Body of pancreas (tissue), 4 donors: ENCODE data around the gene CAV1. TPM values are rescaled to one million over a fixed set of nuclear protein-coding genes. Genes with fewer than 3 reads are reported as not detected.

Experiments used
- ATAC-seq: fragments of 150-250 bp; one replicate; pipeline ENCODE4 v1.9.1; 2016
- DNase-seq, 4 donors: peaks; one replicate each; pipeline ENCODE4 v3.0.0-alpha.2; 2019
- H3K27ac ChIP-seq, 4 donors: fragments of 200-600 bp; sonication (generic); 1 replicate in 3 of 4; 2 replicates in 1 of 4; pipeline versions ENCODE4 v1.5.1 to v1.6.1; 2016 to 2019; ENCODE audit warnings: mild to moderate bottlenecking in 1 of 4, mixed read lengths in 1 of 4, moderate library complexity in 1 of 4
- H3K27me3 ChIP-seq, 2 donors: fragments of 200-600 bp; sonication (generic); one replicate each; pipeline ENCODE4 v1.6.0; 2016; ENCODE audit warnings: mild to moderate bottlenecking in 1 of 2
- H3K36me3 ChIP-seq, 2 donors: fragments of 200-600 bp; sonication (generic); replicated peaks in 1 of 2; 2 replicates each; pipeline ENCODE4 v1.5.1; 2016; ENCODE audit warnings: low read depth in 2 of 2; ENCODE audit not compliant: insufficient read depth in 1 of 2
- H3K4me1 ChIP-seq: fragments of 200-600 bp; sonication (generic); one replicate; pipeline ENCODE4 v1.6.0; 2016
- H3K4me3 ChIP-seq, 2 donors: fragments of 200-600 bp; sonication (generic); 1 replicate in 1 of 2; 2 replicates in 1 of 2; pipeline ENCODE4 v1.5.1; 2016 to 2019
- H3K9me3 ChIP-seq, 3 donors: fragments of 200-600 bp; sonication (generic); 1 replicate in 2 of 3; 2 replicates in 1 of 3; pipeline ENCODE4 v1.5.1; 2016
- CTCF ChIP-seq, 7 experiments: fragments of 450-650 bp in 4 of 7; fragments of 200-600 bp in 3 of 7; sonication (generic) in 3 of 7; IDR thresholded peaks; one replicate each; pipeline ENCODE4 v1.5.1; 2016 to 2019; ENCODE audit warnings: antibody characterized with exemption in 7 of 7
- POLR2A ChIP-seq, 3 donors: fragments of 450-650 bp; IDR thresholded peaks; one replicate each; pipeline ENCODE4 v1.6.1; 2016; ENCODE audit warnings: antibody characterized with exemption in 3 of 3, mild to moderate bottlenecking in 2 of 3
- WGBS, 2 donors: methylation state at CpG; one replicate each; pipeline ENCODE4 v1.1.5; 2017; 5-methylcytosine and 5-hydroxymethylcytosine counted together
- intact Hi-C: fragments of 100-400 bp; cut with DNase I; formaldehyde crosslinking; loops from one replicate; pipeline ENCODE4 v1.15.1; 2023
- total RNA-seq, 2 donors: library from RNA; depleted of rRNA; stranded (reverse); fragments of >200 nt; gene quantifications; one replicate each; pipeline ENCODE4 v1.1.0, GENCODE V29; 2016

CAV1 gene
- total RNA-seq, 2 donors from 2014 or later = 28.5 to 32.6 TPM

- Histone ChIP-seq H3K4me3 (no peak overlapping the region), H3K4me1 (no peaks in the 10 kb centered on the region), H3K36me3 (no peaks in the 10 kb centered on the region), H3K27me3 (no peaks in the 10 kb centered on the region), H3K27ac (no peak overlapping the region), H3K9me3 (no peaks in the 10 kb centered on the region)
- ATAC-seq (no peak), DNase-seq (no peak)
- intact Hi-C loops = no loop called here
- WGBS, 2 donors = 63 to 65% methylated on average over 4 of the region's 4 CpGs
- TF ChIP-seq POLR2A (IDR thresholded peaks at IDR 0.05) (no peak), CTCF (IDR thresholded peaks at IDR 0.05) (no peak)
These were observed 30.1 kb downstream of the CAV1 start for GRCh38 chr7:116554911-116555310.

- ATAC-seq (no peak), DNase-seq (no peak)
- H3K36me3 ChIP-seq = no peaks in the 10 kb centered on the region
- H3K4me1 ChIP-seq = no peaks in the 10 kb centered on the region
- H3K27ac ChIP-seq = no peak overlapping the region
- TF ChIP-seq POLR2A (IDR thresholded peaks at IDR 0.05) (no peak), CTCF (IDR thresholded peaks at IDR 0.05) (no peak)
- intact Hi-C loops = no loop called here
- no peaks in the 10 kb centered on the region for H3K27me3 ChIP-seq
- no peaks in the 10 kb centered on the region for H3K9me3 ChIP-seq
- no peak overlapping the region for H3K4me3 ChIP-seq
- 74 to 77% methylated on average over 3 of the region's 3 CpGs for WGBS, 2 donors
These were observed 32.3 kb downstream of the CAV1 start for GRCh38 chr7:116557066-116557585.

GRCh38 chr7:116557901-116558300 is 33.1 kb downstream of the CAV1 start:
- H3K4me1 ChIP-seq = no peaks in the 10 kb centered on the region
- no peaks in the 10 kb centered on the region for H3K36me3 ChIP-seq
- ATAC-seq (no peak), DNase-seq (no peak)
- no peak for TF ChIP-seq CTCF (IDR thresholded peaks at IDR 0.05)
- TF ChIP-seq POLR2A (IDR thresholded peaks at IDR 0.05) = no peak
- 74% methylated on average over 4 of the region's 4 CpGs for WGBS, 2 donors
- H3K4me3 ChIP-seq = no peak overlapping the region
- no peak overlapping the region for H3K27ac ChIP-seq
- intact Hi-C loops = no loop called here
- H3K27me3 ChIP-seq = no peaks in the 10 kb centered on the region
- H3K9me3 ChIP-seq = no peaks in the 10 kb centered on the region

GRCh38 chr7:116560021-116560970 is 35.5 kb downstream of the CAV1 start:
- Histone ChIP-seq H3K9me3 (no peaks in the 10 kb centered on the region), H3K4me1 (no peaks in the 10 kb centered on the region), H3K27ac (no peak overlapping the region), H3K36me3 (no peaks in the 10 kb centered on the region), H3K4me3 (no peak overlapping the region), H3K27me3 (no peaks in the 10 kb centered on the region)
- WGBS, 2 donors = 52 to 62% methylated on average over 7 of the region's 7 CpGs
- DNase-seq (no peak), ATAC-seq (no peak)
- intact Hi-C loops = no loop called here
- TF ChIP-seq POLR2A (IDR thresholded peaks at IDR 0.05) (no peak), CTCF (IDR thresholded peaks at IDR 0.05) (no peak)
